ENCODE measurements around the gene VSTM2B.
"Not testable (repeated sequence)": the region's sequence is repeated elsewhere in the genome, so short reads cannot be mapped to it uniquely, and the experiment has no call there.

The VSTM2B gene

GRCh38 chr19:29532097-29532496, 6.3 kb downstream of the VSTM2B start:
- no peak for DNase-seq

GRCh38 chr19:29532956-29533355, 7.2 kb downstream of the VSTM2B start:
- DNase-seq: no peak

- no peak for DNase-seq
Measured at GRCh38 chr19:29533578-29534544, 8.1 kb downstream of the VSTM2B start.

GRCh38 chr19:29535214-29535831, 9.5 kb downstream of the VSTM2B start:
- no peak for DNase-seq

GRCh38 chr19:29535984-29536508, 10.3 kb downstream of the VSTM2B start:
- DNase-seq: no peak

GRCh38 chr19:29537181-29537580, 11.4 kb downstream of the VSTM2B start:
- DNase-seq: no peak

- no peak for DNase-seq
Measured at GRCh38 chr19:29537601-29538000, 11.8 kb downstream of the VSTM2B start.

GRCh38 chr19:29538146-29538545, 12.4 kb downstream of the VSTM2B start:
- DNase-seq: no peak

GRCh38 chr19:29538651-29539050, 12.9 kb downstream of the VSTM2B start:
- no peak for DNase-seq

GRCh38 chr19:29539131-29539530, 13.3 kb downstream of the VSTM2B start:
- DNase-seq: no peak

GRCh38 chr19:29539670-29540069, 13.9 kb downstream of the VSTM2B start:
- no peak for DNase-seq

GRCh38 chr19:29540114-29540513, 14.3 kb downstream of the VSTM2B start:
- DNase-seq: no peak

- no peak for DNase-seq
Measured at GRCh38 chr19:29541473-29542253, 15.9 kb downstream of the VSTM2B start.

- DNase-seq: no peak
Measured at GRCh38 chr19:29542327-29542726, 16.5 kb downstream of the VSTM2B start.

- no peak for DNase-seq
Measured at GRCh38 chr19:29542776-29543175, 17.0 kb downstream of the VSTM2B start.

GRCh38 chr19:29543381-29543780, 17.6 kb downstream of the VSTM2B start:
- DNase-seq: no peak

GRCh38 chr19:29544656-29545360, 19.0 kb downstream of the VSTM2B start:
- DNase-seq: no peak

- DNase-seq: not testable (repeated sequence)
Measured at GRCh38 chr19:29545447-29545846, 19.7 kb downstream of the VSTM2B start.

- no peak for DNase-seq
Measured at GRCh38 chr19:29545866-29546582, 20.2 kb downstream of the VSTM2B start.

GRCh38 chr19:29546583-29547190, 20.9 kb downstream of the VSTM2B start:
- DNase-seq: no peak

- DNase-seq: no peak
Measured at GRCh38 chr19:29547361-29547960, 21.7 kb downstream of the VSTM2B start.

Measured in HCEC 1CT (cell line).